Measurements from ENCODE around the gene ZGLP1.
A peak's percentile ranks its signal among the peaks of the same experiment; 100 is the strongest.
"Not testable (repeated sequence)": the region's sequence is repeated elsewhere in the genome, so short reads cannot be mapped to it uniquely, and the experiment has no call there.

ZGLP1 gene

GRCh38 chr19:10292789-10293636, 16.6 kb downstream of the ZGLP1 start:
- peak; percentile 33 for DNase-seq

GRCh38 chr19:10292206-10292788, 17.3 kb downstream of the ZGLP1 start:
- DNase-seq, result peak; percentile 77

DNA sequence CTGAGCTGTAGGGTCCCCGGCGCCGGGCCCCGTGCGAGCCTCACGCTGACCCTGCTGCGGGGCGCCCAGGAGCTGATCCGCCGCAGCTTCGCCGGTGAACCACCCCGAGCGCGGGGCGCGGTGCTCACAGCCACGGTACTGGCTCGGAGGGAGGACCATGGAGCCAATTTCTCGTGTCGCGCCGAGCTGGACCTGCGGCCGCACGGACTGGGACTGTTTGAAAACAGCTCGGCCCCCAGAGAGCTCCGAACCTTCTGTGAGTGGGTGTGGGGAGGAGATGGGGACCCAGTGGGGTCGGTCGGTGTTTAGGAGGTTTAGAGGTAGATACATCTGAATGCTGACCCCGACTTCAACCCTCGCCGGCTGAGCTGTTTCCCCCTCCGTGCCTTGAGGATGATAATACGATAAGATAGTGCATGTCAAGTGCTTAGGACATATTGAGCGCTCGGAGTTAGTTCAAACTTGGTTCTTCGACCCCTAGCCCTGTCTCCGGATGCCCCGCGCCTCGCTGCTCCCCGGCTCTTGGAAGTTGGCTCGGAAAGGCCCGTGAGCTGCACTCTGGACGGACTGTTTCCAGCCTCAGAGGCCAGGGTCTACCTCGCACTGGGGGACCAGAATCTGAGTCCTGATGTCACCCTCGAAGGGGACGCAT, 17.9 kb downstream of the ZGLP1 start:
- DNase-seq, result no peak

- peak; percentile 64 for DNase-seq
These were observed 18.6 kb downstream of the ZGLP1 start for GRCh38 chr19:10290876-10291553.

DNA sequence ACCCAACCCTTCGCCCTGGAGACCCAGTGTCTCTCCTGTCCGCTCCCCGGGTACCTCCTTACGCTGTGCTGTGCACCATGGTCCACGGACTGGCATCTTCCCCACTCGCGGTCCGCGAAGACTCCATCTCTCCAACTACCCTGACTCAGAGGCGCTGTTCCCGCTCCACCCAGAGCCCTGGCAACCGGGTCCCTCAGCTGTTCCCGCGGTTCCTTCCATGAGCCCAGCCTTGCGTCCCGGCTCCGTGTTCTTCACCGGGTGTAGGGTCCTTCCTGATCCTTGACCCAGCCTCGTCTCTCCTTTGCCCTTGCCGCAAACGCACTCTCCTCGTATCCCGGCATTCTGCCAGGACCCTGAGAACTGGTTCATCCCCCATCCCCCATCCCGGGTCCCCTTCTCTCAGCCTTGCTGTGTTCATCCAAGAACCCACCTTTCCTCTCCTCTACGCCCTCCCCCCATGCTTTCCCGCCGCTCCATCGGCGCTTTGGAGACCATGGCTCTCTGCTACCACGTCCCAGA, 19.2 kb downstream of the ZGLP1 start:
- DNase-seq, result no peak

- DNase-seq, result no peak
These were observed 19.7 kb downstream of the ZGLP1 start, which contains the start of gene ICAM5 for GRCh38 chr19:10289836-10290356. TSS of gene ICAM5 (plus strand) at chr19:10289952. CDS start at chr19:10290044, 92 bp downstream.

DNA sequence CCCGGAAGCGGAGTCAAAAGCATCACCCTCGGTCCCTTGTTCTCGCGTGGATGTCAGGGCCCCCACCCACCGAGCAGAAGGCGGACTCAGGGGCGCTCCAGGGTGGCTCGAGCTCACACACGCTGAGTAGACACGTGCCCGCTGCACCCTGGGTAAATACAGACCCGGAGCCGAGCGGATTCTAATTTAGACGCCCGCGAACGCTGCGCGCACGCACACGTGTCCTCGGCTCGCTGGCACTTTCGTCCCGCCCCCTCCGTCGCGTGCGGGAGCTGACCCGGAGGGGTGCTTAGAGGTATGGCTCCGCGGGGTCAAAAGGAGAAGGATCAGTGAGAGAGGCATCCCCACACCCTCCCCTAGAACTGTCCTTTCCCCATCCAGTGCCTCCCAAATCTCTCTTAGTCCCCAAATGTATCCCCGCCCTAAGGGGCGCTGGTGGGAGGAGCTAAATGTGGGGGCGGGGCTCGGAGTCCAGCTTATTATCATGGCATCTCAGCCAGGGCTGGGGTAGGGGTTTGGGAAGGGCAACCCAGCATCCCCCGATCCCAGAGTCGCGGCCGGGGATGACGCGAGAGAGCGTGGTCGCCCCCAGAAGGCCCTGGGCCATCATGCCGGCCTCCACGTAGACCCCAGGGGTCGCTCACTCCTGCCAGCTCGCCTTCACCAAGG, 20.3 kb downstream of the ZGLP1 start:
- DNase-seq, result peak; percentile 65

DNA sequence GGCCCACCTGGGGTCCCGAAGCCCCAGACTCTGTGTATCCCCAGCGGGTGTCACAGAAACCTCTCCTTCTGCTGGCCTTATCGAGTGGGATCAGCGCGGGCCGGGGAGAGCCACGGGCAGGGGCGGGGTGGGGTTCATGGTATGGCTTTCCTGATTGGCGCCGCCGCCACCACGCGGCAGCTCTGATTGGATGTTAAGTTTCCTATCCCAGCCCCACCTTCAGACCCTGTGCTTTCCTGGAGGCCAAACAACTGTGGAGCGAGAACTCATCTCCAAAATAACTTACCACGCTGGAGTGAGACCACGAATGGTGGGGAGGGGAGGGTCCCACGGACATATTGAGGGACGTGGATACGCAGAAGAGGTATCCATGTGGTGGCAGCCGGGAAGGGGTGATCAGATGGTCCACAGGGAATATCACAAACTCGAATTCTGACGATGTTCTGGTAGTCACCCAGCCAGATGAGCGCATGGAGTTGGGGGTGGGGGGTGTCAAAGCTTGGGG, 20.9 kb downstream of the ZGLP1 start:
- DNase-seq, result peak; percentile 40

DNA sequence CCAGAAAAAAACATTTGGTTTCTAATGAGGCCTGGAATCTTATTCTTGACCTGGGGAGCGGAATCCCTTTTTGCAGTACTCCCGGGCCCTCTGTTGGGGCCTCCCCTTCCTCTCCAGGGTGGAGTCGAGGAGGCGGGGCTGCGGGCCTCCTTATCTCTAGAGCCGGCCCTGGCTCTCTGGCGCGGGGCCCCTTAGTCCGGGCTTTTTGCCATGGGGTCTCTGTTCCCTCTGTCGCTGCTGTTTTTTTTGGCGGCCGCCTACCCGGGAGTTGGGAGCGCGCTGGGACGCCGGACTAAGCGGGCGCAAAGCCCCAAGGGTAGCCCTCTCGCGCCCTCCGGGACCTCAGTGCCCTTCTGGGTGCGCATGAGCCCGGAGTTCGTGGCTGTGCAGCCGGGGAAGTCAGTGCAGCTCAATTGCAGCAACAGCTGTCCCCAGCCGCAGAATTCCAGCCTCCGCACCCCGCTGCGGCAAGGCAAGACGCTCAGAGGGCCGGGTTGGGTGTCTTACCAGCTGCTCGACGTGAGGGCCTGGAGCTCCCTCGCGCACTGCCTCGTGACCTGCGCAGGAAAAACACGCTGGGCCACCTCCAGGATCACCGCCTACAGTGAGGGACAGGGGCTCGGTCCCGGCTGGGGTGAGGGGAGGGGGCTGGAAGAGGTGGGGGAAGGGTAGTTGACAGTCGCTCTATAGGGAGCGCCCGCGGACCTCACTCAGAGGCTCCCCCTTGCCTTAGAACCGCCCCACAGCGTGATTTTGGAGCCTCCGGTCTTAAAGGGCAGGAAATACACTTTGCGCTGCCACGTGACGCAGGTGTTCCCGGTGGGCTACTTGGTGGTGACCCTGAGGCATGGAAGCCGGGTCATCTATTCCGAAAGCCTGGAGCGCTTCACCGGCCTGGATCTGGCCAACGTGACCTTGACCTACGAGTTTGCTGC, 22.5 kb downstream of the ZGLP1 start, which contains the start of gene ICAM4:
TSS of gene ICAM4 (plus strand) at position 153 of the 935 bp plus-strand sequence. CDS start at position 211, 58 bp downstream.
- peak; percentile 41 for DNase-seq

DNA sequence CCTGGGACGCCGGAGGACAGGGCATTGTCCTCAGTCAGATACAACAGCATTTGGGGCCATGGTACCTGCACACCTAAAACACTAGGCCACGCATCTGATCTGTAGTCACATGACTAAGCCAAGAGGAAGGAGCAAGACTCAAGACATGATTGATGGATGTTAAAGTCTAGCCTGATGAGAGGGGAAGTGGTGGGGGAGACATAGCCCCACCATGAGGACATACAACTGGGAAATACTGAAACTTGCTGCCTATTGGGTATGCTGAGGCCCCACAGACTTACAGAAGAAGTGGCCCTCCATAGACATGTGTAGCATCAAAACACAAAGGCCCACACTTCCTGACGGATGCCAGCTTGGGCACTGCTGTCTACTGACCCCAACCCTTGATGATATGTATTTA, 24.2 kb downstream of the ZGLP1 start:
- no peak for DNase-seq

DNA sequence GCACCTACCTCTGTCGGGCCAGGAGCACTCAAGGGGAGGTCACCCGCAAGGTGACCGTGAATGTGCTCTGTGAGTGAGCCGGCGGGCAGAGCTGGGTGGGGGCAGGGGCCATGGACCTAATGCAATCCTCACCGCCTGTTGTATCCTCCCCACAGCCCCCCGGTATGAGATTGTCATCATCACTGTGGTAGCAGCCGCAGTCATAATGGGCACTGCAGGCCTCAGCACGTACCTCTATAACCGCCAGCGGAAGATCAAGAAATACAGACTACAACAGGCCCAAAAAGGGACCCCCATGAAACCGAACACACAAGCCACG, 24.7 kb downstream of the ZGLP1 start:
- no peak for DNase-seq

DNA sequence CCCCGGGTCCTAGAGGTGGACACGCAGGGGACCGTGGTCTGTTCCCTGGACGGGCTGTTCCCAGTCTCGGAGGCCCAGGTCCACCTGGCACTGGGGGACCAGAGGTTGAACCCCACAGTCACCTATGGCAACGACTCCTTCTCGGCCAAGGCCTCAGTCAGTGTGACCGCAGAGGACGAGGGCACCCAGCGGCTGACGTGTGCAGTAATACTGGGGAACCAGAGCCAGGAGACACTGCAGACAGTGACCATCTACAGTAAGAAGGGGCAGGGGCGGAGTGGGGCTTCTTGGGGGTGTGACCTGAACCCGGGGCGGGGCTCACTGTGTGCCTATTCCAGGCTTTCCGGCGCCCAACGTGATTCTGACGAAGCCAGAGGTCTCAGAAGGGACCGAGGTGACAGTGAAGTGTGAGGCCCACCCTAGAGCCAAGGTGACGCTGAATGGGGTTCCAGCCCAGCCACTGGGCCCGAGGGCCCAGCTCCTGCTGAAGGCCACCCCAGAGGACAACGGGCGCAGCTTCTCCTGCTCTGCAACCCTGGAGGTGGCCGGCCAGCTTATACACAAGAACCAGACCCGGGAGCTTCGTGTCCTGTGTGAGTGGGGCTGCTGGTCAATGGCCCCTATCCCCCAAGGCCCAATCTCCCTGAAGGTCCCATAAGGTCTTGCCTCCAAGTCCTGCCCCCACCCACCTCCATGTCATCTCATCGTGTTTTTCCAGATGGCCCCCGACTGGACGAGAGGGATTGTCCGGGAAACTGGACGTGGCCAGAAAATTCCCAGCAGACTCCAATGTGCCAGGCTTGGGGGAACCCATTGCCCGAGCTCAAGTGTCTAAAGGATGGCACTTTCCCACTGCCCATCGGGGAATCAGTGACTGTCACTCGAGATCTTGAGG, 25.3 kb downstream of the ZGLP1 start:
- DNase-seq, result no peak

DNA sequence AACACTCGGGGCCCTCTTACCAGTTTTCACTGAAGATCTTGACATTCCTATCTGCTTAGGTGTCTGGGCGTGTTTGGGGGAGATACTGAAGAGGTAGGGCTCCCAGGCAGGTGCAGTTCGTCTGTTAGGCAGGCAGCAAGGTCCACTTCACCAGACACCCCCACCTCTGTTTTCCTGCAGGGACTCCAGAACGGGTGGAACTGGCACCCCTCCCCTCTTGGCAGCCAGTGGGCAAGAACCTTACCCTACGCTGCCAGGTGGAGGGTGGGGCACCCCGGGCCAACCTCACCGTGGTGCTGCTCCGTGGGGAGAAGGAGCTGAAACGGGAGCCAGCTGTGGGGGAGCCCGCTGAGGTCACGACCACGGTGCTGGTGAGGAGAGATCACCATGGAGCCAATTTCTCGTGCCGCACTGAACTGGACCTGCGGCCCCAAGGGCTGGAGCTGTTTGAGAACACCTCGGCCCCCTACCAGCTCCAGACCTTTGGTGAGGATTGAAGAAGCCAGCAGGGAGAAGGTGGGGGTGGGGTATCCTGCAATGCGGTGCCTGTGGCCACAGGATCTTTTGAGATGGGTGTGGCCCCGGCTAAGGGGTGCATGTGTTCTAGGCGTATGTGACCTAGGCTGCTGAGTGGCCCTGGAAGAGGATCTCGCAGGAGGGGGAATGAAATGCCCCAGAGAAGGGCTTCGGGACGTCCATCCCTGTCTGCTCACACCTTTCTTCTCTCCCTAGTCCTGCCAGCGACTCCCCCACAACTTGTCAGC, 26.1 kb downstream of the ZGLP1 start:
- DNase-seq, result no peak

- not testable (repeated sequence) for DNase-seq
These were observed 27.6 kb downstream of the ZGLP1 start for GRCh38 chr19:10282043-10282442.

GRCh38 chr19:10279737-10280442, 29.7 kb downstream of the ZGLP1 start:
- DNase-seq, result no peak

GRCh38 chr19:10278935-10279334, 30.7 kb downstream of the ZGLP1 start:
- DNase-seq, result no peak

GRCh38 chr19:10277795-10278589, 31.6 kb downstream of the ZGLP1 start:
- DNase-seq, result no peak

Data from CD4-positive, alpha-beta T cell treated with Interleukin-15 for 1 hour (primary cell).